ENCODE data around the gene SBF2.
"Not testable (repeated sequence)": the region's sequence is repeated elsewhere in the genome, so short reads cannot be mapped to it uniquely, and the experiment has no call there.

Gene SBF2

DNA sequence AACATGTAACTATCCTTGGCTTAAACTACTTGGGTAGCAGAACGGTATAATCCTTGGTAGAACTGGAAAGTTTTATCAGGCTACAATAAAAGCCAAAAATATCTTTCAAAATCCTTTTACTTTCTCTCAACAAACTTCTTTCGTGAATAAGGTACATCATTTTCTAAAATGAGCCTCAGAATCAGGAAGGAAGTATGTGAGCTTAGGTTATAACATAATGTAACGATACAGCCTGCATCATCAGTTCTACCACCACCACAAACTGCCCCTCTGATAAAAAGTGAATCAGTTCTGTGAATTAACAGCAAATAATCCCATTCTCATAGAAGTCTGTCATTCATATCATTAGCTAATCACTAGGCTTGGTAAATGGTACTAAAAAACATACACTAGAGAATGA, 244.3 kb downstream of the SBF2 start:
- DNase-seq = peak in 1 of 2 donors; percentile 36

- no peak for DNase-seq
Measured at GRCh38 chr11:10048350-10048749, 245.7 kb downstream of the SBF2 start.

DNA sequence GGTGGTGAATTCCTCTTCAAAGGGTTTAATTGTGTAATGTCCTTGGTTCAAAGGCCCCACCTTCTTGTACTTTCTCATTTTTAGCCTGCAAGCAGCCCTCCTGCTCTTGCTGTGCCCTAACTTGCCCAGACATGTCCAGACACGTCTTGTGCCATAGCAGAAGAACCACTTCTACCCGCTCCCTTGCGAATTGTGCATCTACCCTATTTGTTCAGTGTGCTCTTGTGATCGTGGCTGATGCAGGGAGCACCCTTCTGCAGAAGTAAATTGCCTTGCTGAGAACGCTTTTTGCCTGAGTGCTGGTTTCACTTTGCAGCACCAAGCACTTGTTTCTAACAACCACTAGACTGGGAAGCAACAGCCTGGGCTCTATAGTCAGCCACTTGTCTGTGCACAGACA, 249.4 kb downstream of the SBF2 start:
- DNase-seq = no peak

DNA sequence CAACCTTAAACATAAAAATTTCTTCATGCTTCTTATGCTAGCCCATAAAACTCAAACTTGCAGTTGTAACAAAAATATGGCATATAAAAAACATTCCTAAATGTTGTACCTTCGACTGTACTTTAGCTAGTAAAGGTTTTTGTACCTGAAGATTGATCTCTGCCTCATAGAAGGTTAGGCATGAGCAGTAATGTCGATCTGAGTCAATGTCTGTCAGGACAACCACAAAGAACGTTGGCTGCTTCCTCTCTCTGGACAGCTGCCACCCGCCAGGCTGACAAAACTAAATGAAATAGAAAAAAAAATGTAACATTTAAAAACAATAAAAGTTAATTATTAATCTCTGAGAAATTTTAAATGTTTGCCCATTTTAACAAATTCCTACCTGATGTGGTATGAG, 251.3 kb downstream of the SBF2 start:
- DNase-seq = no peak

DNA sequence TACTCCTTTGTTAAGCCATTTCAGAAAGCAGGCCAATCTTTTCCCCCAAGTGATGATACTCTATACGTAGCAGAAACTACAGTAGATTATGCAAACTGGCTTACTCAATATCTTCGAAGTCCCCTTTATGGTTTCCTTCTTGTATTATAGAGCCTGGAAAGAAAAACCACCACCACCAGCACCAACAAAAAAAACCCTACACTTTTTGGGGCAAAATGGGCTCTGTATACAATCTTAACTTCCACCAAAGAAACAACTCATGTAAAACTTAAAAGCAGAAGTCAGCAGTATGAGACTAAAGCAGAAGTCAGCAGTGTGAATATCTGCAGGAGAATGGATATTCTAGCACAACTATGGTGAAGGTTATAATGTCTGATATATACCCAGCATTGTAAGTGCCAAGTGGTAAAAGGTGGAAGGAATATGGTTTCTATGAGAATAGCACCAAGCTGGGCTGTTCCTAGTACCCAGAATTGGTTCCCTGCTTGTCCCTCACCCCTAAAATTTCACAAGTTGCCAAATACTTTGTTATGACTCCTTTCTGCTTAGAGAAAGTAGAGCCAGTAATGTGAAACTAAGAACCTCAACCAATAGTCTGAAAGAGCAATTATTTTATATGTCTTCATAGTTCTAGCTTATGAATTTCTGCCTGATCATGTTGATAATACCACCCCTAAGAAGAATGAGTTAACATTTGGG, 252.1 kb downstream of the SBF2 start:
- peak in 1 of 2 donors; percentile 70 for DNase-seq

DNA sequence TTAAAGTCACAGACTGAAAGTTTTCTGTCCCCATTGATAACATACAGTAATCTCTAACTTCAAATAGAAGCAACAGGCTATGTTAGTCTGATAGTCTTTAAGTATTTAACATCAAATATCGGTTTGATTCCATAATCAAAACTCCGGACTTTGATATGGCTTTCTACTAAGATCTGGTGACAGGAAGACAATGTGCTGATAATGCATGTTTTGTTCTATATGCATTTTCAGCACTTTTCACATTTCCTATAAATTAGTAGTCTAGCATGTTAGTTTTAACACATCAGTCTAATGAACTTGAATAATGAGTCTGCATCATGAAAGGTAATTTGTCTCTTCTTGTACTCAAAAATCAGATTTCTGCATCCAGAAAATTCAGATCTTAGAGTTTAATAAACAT, 252.7 kb downstream of the SBF2 start:
- no peak for DNase-seq

GRCh38 chr11:10038521-10039302, 255.3 kb downstream of the SBF2 start:
- no peak for DNase-seq

DNA sequence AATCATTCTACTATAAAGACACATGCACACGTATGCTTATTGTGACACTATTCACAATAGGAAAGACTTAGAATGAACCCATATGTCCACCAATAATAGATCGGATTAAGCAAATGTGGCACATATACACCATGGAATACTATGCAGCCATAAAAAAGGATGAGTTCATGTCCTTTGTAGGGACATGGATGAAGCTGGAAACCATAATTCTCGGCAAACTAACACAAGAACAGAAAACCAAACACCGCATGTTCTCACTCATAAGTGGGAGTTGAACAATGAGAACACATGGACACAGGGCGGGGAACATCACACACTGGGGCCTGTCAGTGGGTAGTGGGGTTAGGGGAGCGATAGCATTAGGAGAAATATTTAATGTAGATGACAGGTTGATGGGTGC, 258.1 kb downstream of the SBF2 start:
- not testable (repeated sequence) for DNase-seq

DNA sequence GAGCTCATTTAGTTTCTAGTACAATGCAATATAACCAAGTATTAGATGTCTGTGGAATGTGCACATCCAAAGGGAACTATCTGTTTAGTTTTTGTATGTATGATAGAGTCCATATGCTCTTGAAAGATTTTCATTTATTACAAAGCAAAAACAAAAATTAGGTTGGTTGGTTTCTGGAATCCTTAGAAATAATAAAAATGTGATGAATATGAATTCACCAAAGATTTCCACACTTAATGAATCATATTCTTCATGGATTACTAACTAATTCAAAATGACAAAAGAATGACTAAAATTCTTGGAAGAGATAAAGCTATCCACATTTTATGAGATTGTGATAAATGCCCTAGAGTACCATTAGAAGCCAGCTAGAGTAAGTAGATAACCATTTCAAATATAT, 261.1 kb downstream of the SBF2 start:
- DNase-seq = no peak

DNA sequence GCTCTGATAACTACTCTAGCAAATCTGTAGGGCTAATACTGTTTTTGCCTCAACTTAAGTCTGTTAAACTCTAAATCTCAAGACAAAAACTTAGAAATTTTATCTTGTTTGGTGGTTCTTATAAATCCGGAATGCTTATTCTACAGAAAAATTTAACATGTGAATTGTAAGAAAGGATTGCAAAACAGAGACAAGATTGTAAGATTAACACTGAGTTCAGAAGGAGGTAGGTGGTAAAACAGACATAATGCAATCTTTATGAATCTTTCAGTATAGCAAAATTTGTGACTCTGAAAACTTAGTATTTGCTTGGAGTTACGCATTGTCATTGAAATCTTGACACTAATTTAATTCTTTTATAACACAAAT, 263.9 kb downstream of the SBF2 start:
- no peak for DNase-seq

DNA sequence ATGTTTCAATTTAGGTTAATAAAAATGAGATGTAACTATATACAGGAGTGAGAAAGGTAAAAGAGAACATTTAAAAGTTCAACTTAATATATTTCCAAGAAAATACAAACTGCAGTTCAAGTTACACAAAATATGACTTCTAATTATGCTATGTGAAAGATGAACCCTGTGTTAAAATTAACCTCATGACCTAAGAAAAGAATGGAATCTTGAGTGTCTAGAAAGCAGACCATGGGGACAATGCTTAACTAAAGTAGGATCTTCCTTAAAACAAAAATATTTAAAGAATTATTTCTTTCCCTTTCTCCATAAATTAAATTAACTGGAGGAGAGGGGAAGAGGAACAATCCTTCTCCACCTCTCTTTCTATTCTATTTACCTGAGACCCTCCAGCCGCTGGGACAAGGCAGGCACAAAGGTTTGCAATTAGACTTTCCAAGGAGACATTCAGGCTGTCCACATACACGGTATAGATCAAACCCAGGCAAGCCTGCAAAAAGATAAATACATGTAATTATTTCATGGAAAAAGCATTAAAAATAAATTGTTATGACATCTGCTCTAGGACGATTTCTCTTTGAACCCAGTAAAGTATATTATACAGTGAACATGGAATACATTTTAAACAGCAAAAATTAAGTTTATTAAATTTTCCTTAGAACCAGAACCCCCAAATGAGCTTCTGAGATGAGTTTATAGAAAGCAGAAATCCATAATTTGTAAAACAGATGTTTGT, 264.5 kb downstream of the SBF2 start:
- no peak for DNase-seq

- DNase-seq = no peak
Measured at GRCh38 chr11:10026514-10026913, 267.5 kb downstream of the SBF2 start.

- no peak for DNase-seq
Measured at GRCh38 chr11:10023212-10023611, 270.8 kb downstream of the SBF2 start.

- DNase-seq = no peak
Measured at GRCh38 chr11:10022764-10023163, 271.3 kb downstream of the SBF2 start.

DNA sequence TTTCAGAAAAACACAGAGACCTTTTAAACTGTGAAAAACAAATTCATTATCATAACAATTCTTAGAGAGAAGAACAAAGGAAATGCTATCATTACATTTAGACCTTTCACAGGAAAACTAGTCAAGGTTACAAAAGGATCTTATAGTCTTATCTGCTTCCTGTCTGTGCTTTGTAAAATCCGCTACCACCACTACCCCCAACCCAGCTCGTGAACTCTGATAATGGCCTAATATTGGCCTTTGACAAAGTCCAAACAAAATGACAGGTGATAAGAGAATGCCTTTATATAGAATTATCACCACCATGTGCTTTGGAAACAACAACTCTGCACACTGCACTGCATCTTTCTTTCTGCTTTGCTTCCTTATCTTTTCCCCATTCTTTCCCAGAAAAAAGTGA, 272.5 kb downstream of the SBF2 start:
- no peak for DNase-seq

DNA sequence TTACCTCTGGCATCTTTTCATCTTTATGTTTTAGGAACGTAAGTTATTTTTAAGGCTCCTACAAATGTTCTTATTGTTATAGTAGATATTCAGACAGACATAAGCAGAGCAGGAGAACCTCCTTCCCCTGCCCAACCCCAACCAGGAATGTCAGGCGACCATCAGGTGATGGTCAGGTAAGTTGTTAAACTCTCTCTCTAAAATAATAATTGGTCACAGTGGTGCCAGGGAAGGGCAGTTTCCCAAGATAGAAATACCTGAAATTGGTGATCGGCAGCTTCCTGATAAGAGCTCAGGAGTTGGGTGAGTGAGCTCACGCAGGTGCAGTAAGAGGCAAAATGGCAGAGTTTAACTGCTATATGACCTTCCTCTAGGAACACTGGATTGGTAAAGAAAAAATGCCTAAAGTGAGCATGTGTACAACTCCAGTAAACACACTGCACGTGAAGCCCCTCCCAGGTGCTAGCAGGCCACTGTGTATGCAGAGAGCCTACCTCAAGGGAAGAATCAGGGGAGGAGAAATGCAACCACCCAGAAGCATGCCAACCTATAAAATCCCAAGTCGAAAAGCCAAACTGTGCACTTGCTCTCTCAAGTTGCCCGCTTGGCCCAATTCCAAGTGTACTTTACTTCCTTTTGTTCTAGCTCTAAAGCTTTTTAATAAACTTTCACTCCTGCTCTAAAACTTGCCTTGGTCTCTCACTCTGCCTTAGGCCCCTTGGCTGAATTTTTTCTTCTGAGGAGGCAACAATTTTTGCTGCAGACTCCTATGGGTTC, 273.9 kb downstream of the SBF2 start:
- DNase-seq = peak in 1 of 2 donors; percentile 12

- DNase-seq = no peak
Measured at GRCh38 chr11:10017911-10018310, 276.1 kb downstream of the SBF2 start.

- no peak for DNase-seq
Measured at GRCh38 chr11:10017050-10017449, 277.0 kb downstream of the SBF2 start.

GRCh38 chr11:10012068-10012467, 282.0 kb downstream of the SBF2 start:
- DNase-seq = no peak

DNA sequence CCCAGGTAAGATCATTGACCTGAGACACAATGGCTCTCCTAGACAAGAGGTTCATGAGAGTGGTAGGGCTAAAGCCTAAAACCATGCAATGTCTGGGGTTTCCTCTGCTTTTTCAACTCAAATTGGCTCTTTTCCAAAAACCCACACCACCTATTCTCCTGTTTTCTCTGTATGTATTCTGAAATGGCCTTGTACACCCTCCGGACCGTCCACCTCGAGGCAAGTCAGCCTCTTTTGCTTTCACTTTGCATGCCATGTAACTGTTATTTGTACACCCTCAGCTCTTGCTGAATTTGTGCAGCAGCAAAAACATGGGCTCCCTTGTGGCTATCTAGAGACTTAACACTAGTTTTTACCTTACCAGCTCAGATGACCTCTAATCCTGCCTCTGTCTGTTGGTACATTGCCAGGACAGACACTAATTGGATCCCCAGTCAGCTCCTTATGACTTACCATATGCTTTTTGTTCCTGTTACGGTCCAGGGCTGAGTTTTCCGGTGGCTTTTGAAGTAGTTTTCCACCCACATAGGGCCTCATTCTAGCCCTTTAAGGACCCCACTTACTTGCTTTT, 288.0 kb downstream of the SBF2 start:
- no peak for DNase-seq

GRCh38 chr11:10004526-10005113, 289.4 kb downstream of the SBF2 start:
- no peak for DNase-seq

DNA sequence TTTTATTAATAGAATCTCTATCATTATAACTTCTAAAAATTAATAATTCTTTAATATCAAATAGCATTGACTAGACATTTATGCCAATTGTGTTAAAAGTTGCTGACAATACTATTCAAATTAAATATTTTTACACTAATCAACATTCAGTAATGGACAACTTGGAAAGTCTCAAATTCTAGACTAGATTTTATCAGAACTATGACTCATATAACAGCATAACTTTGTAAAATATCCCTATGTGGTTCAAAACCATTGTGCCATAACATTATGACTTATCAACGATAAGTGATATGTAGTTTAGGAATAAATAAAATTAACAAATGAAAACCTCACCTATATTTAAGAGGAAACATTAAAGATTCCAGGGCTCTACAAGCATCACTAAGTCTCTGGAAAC, 291.8 kb downstream of the SBF2 start:
- DNase-seq = no peak

All from bone marrow (tissue), 2 donors.